ENCODE data around the gene FAM72D. TPM values are rescaled to one million over a fixed set of nuclear protein-coding genes. Genes with fewer than 3 reads are reported as not detected.
"Not testable (repeated sequence)": the region's sequence is repeated elsewhere in the genome, so short reads cannot be mapped to it uniquely, and the experiment has no call there.

The FAM72D gene
- 0.48 and 1.1 TPM in 2 replicates for total RNA-seq

GRCh38 chr1:145095284-145096057 is at the start of gene FAM72D, which contains the start of gene SRGAP2B:
FAM72D (plus strand) TSS chr1:145095974; CDS start chr1:145096848, 874 bp downstream.
SRGAP2B (minus strand) TSS chr1:145095328; CDS start chr1:145092901, 2,427 bp downstream.
- not testable (repeated sequence) for DNase-seq (ENCODE audit: extremely low read depth, low read depth, low spot score)

GRCh38 chr1:145047553-145047952 is 48.2 kb upstream of the FAM72D start:
- DNase-seq (ENCODE audit: extremely low read depth, low read depth, low spot score) = not testable (repeated sequence)

GRCh38 chr1:145048181-145048856 is 47.5 kb upstream of the FAM72D start:
- not testable (repeated sequence) for DNase-seq (ENCODE audit: extremely low read depth, low read depth, low spot score)

DNA sequence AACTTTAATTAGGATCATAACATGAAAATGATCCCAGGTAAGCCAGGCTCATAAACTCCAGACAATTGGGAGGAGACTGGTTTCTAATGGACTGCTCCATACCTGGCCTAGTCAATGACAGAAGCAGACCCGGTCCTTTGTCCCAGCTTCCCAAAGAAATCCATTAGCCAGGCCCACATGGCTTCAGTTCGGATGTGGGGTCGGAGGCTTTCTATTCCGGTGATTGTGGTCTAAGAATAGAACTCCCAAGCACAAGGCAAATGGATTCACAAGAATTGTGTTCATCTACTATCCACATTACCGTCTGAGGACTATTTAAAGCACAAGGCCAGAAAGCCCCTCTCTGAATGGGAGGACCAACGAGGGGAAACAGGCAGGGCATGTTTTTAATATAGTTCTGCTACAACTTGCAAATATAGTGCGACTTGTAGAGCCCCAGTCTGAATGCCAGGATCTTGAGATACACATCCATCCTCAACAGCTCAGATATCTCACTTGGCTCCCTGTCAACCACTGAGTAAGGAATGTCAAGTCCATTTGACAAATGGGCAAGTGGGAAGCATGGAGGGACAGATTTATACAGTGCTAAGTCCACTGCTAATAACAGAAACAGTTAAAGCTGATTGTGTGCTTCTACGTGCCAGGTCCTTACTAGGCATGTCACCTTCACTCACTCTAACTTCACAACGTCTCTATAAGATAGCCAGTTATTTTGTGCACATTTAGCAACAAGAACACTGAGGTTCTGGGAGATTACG is 43.6 kb upstream of the FAM72D start:
- not testable (repeated sequence) for DNase-seq (ENCODE audit: extremely low read depth, low read depth, low spot score)

DNA sequence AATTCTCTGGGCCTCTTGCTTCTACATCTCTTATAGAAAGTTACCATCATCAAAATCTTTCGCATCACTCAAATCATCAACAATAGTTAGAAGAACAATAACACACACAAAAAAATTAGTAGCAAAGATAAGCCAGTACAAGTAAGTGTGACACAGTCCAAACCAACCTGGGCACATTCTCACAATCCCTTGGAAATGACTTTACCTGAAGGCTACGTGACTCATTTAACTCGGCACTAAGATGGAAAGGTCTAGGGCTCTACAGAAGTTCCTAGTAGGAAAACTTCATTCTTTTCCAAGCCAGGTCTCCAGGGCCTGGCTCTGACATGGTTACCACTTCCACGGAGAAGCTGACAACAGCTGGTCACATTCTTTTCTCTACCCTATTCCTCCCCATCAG is 42.3 kb upstream of the FAM72D start:
- DNase-seq (ENCODE audit: extremely low read depth, low read depth, low spot score) = not testable (repeated sequence)

DNA sequence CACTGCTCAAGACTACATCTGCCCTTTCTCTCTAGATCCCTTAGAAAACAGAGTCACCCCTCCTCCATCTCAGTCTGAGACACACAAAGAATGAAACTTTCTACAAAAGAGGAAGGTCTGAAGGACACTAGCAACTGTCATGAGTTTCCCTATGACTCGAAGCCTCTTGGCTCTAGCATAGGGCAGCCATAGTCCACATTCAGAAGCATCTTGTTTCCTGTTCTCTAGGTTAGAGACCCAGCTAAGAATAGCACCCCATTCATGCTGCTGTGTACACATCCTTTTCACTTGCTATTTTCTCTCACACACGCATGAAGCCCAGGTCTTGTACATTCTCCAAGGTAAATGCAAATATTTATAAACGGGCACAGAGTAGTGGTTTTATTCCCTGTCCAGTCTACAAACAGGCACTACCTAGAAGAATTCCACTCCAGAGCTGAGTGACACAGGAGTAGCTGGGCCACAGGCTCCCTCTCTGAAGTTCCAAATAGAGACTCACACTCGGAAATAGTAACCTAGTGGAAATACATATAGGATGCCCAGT is 40.5 kb upstream of the FAM72D start:
- not testable (repeated sequence) for DNase-seq (ENCODE audit: extremely low read depth, low read depth, low spot score)

- DNase-seq (ENCODE audit: extremely low read depth, low read depth, low spot score) = not testable (repeated sequence)
Observed at GRCh38 chr1:145058184-145058583, 37.6 kb upstream of the FAM72D start.

DNA sequence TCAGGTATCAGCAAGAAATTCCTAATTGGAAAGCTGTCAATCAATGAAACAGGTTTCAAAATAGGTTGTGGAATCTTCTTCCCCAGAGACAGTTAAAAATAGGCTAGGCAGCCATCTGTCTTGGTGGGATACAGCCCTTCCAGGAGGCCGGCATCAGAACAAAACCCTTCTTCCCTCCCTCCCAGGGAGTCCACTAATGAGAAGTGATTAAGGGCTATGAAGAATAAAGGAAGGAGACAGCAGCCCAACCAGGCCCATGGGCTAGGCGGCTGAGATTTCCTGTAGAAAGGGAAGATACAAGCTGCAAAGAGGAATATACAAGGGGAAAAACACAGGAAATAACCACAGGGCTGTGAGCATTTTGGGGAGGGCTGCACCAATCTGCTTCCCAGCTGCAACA is 32.5 kb upstream of the FAM72D start:
- DNase-seq (ENCODE audit: extremely low read depth, low read depth, low spot score) = not testable (repeated sequence)

DNA sequence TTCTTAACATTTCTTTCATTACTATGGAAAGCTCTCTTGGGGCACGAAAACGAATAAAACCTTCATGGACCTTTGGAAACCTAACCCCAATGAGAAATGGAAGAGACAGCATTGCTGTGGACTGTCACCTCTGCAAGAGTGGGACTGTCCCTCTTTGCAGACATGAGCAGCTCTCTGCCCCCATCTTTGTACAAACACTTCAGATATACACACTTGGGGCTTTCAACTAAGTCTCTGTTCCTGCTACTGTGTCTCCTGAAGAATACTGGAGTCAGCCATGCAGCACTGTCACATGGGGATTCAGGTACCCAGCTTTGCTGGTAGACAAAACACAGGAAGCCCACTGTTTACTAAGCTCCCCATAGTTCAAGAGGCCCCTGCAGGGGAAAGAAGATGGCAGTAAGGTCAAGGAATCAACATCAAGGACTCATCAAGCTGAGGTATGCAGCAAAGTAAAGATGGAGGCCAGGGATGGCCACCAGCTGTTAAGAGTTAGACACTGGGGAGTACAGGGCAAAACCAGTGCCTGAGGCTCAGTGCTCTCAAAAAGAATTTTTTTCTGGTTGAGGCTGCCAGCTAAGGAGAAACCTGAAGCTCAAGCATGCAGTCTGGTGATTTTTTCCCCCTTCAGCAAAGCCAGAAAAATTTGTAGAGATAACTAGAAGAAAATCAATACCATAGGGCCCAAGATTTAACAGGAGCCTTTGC is 31.7 kb upstream of the FAM72D start:
- DNase-seq (ENCODE audit: extremely low read depth, low read depth, low spot score) = not testable (repeated sequence)

DNA sequence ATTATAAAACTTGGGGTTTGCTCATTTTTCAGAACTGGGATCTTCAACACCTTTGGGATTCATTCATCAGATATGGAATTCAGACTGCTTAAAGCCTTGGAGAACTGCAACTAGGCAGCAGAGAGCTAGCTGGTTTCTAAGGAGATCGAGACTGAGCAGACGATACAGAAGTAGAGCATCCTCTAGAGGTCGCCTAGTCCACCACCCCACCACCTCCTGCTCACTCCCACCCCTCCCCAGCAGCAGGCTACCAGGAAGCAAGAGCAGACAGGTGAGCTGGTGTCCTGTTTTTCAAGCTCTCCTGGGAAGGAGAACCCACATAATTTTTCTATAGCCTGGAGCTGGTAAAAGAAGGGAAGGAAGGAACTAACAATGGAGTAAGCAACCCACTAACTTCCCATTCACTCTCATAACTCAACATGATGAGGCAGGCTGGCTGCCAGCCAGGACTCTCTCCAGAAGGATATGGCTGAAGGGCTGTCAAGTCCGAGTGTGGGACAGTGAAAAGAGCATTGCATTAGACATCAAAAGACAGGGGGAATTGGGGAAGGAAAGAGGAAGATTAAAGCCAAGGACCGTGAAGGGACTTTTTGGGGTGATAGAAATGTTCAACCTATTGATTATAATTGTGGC is 30.5 kb upstream of the FAM72D start:
- not testable (repeated sequence) for DNase-seq (ENCODE audit: extremely low read depth, low read depth, low spot score)

GRCh38 chr1:145066486-145066885 is 29.3 kb upstream of the FAM72D start:
- DNase-seq (ENCODE audit: extremely low read depth, low read depth, low spot score) = not testable (repeated sequence)

DNA sequence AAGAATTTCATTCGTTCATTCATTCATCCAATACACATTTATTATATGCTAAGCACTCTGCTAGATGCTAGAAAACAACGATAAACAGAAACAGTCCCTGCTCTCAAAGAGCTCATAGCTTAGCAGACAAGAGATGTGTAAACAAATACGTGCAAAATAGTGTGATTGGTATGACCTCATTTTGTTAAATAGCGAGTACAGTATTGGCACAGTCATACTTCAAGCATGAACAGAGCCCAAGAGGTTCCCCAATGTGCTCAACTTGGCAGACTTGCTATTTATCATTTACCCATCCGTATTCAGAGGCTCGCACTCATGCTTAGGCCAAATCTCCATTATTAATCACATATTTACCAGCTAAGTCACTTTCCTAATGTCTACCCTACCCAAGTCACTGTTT is 24.2 kb upstream of the FAM72D start:
- DNase-seq (ENCODE audit: extremely low read depth, low read depth, low spot score) = not testable (repeated sequence)

DNA sequence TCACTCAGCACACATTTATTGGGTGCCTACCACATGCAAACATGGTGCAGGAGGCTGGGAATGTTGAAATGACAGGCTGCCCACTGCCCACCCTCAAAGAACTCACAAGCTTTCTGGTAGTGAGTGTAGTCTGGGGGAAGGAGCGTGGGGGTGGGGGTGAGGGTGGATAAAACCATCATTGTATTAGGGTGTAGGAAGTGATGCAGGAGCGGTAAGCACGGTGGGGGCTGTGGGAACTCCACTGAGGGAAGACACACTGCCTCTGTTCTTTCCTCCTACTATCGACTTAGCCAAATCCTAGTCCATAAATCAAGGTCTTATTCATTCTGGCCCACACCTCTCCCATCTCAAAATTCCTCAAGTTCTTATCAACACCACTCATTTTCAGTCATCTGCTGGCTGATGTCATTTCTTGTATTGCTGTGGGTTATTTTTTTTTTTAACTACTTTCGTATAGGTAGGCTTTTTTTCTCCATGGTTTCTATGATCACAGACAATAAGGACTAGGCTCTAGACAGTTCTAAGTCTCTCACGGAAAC is 21.7 kb upstream of the FAM72D start:
- DNase-seq (ENCODE audit: extremely low read depth, low read depth, low spot score) = not testable (repeated sequence)

- DNase-seq (ENCODE audit: extremely low read depth, low read depth, low spot score) = not testable (repeated sequence)
Observed at GRCh38 chr1:145076877-145077276, 18.9 kb upstream of the FAM72D start.

GRCh38 chr1:145077872-145078786 is 17.6 kb upstream of the FAM72D start:
- DNase-seq (ENCODE audit: extremely low read depth, low read depth, low spot score) = not testable (repeated sequence)

DNA sequence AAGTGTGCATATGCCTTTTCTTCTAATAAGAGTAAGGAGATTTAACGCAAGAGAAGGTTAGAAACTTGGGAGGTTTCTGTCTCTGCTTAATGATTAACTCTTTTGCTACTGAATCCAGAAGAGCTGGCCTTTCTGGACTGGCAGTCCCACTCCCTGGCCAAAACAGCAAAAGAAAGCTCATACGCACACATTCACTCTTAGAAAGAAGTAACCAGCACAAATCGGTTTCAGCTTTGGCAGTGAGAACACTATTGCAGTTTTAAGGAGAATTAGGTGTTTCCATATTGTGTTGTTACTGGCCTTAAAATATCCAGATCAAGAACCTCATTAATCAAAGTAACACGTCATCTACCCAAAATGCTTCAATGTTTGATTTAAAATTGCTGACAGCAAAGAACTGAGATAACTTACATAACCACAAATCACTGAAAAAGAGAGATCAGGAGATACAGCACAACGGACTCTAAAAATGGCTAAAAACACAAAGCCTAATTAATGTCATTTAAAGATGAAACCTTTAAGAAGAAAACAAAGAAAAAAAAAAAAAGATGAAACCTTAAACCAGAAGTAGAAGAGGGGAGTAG is 16.9 kb upstream of the FAM72D start:
- not testable (repeated sequence) for DNase-seq (ENCODE audit: extremely low read depth, low read depth, low spot score)

GRCh38 chr1:145079737-145080136 is 16.0 kb upstream of the FAM72D start:
- not testable (repeated sequence) for DNase-seq (ENCODE audit: extremely low read depth, low read depth, low spot score)

DNA sequence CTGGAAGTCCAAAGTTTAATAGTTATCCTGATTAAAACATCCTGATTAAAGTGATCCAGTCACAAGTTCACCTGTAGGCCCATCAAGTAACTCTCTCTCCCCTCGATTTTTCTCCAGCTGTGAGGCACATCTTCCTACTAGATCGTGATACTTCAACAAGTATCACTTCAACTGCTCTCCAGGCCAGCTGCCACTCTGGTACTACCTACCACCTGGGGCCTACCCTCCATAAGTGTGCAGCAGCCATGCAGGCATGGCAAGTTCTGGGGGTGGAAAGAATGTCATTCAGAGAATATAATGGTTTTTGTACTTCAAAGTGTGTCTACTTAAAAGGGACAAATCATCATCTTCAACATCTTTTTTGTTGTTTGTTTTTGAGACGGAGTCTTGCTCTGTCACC is 15.6 kb upstream of the FAM72D start:
- not testable (repeated sequence) for DNase-seq (ENCODE audit: extremely low read depth, low read depth, low spot score)

All from glomerular endothelial cell (primary cell).